Measurements from ENCODE around the gene NTN1. TPM values are rescaled to one million over a fixed set of nuclear protein-coding genes. Genes with fewer than 3 reads are reported as not detected.

NTN1 gene
- total RNA-seq, 1 donor: 0.81 TPM

DNA sequence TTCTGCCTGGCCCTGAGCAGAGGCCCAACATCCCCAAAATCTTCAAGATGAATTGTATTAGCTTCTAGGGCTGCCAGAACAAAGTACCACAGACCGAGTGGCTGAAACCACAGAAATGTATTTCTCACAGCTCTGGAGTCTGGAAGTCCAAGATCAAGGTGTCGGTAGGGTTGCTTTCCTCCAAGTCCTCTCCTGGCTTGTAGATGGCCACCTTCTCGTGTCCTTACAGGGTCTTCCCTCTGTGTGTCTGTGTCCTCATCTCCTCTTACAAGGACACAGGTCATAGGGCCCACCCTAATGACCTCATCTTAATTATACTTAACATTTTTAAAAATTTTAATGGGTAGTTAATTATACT is 215.7 kb downstream of the NTN1 start:
- no peak for DNase-seq (ENCODE audit: low read depth)
- TF ChIP-seq, protein P1, sequence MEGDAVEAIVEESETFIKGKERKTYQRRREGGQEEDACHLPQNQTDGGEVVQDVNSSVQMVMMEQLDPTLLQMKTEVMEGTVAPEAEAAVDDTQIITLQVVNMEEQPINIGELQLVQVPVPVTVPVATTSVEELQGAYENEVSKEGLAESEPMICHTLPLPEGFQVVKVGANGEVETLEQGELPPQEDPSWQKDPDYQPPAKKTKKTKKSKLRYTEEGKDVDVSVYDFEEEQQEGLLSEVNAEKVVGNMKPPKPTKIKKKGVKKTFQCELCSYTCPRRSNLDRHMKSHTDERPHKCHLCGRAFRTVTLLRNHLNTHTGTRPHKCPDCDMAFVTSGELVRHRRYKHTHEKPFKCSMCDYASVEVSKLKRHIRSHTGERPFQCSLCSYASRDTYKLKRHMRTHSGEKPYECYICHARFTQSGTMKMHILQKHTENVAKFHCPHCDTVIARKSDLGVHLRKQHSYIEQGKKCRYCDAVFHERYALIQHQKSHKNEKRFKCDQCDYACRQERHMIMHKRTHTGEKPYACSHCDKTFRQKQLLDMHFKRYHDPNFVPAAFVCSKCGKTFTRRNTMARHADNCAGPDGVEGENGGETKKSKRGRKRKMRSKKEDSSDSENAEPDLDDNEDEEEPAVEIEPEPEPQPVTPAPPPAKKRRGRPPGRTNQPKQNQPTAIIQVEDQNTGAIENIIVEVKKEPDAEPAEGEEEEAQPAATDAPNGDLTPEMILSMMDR (IDR thresholded peaks at IDR 0.05; ENCODE audit: insufficient read depth, low read length): no peak
- no peak overlapping the region for H3K4me3 ChIP-seq (ENCODE audit: low read depth, low read length)

DNA sequence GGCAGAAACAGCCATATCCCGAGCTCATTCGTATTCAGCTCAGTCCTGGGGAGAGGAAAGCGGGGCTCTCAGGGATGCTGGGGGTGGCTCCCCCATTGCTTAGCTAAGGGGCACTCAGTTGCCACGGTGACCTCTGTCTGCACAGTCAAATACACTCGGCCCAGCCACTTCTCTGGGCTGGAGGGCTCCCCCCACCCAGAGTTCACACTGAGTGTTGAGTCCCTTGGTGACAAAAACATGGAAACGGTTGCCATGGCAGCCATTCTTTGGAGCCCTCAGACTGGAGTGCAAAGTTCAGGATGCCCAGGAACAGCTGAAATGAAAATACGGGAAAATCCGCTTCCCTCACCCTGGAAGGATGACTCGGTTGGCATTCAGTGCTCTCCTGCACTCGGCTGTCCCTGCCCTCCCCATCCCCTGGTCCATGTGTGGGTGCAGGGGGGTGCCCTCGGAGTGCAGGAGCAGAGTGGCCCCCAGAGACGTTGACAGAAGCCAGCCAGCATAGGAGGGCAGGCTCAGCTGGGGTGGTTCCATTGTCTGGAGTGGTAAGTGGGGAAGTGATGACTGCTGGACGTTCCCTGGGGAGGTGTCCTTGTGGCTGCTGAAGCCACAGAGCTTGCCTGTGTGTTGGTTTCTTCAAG is 216.5 kb downstream of the NTN1 start:
- TF ChIP-seq, protein P1 (IDR thresholded peaks at IDR 0.05; ENCODE audit: insufficient read depth, low read length): no peak
- DNase-seq (ENCODE audit: low read depth): no peak
- H3K4me3 ChIP-seq (ENCODE audit: low read depth, low read length): no peak overlapping the region

DNA sequence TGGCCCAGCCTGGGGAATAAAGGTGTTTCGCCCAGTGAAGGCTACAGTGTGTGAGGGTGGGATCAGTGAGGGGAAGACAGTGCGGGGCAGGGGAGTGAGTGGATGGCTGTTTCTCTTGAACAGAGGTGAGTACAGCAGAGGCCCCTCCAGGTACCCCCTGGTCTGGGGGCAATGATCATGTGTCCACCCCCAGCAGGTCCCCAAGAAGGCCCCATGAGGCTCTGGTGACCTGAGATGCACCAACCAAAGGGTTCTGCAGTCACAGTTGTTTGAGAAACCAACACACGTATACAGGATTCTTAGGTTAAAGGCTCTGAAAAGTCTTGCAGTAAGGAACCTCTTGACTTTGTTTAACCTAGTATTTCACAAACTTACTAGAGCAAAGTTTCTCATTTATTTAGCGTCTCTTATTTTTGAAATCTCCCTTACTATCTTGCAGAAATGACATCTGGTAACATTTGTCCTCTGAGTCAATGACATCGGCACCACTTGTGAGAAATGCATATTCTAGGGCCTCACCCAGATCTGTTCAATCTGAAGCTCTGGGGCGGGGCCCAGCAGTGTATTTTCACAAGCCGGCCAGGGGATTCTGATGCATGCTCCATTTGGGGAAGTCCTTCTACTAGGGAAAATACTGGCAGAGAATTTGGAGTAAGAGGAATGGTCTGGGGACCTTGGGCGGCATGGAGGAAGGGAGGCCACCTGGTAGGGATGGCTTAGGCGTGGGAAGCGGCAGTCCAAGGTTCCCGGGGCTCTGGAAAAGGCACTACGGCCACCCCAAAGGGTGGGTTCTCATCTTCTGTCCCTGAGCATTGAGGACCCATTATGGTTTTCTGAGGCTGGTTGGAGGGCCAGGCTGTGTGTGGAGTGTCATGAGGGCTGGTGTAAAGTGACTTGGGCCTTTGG is 217.3 kb downstream of the NTN1 start:
- no peak overlapping the region for H3K4me3 ChIP-seq (ENCODE audit: low read depth, low read length)
- no peak for DNase-seq (ENCODE audit: low read depth)
- TF ChIP-seq, protein P1 (IDR thresholded peaks at IDR 0.05; ENCODE audit: insufficient read depth, low read length): no peak

DNA sequence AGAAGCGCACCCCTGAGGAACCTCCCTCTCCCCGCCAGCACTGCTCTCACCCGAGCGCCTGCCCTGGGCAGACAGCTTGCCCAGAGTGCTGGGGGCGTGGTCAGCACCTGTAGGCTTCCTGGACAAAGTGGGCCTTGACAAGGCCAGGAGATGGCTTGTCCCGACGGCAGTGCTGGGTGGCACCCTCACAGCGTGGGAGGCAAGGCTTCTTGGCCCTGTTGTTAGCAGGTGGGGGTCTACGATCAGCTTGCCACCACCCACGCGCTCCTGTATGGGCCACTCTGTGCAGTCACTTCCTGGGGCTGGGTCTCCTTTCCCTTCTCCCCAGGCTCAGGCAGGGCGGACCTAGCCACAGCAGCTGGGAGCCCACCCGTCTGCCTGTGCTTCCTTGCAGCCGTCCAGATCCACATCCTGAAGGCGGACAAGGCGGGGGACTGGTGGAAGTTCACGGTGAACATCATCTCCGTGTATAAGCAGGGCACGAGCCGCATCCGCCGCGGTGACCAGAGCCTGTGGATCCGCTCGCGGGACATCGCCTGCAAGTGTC is 218.0 kb downstream of the NTN1 start:
- no peak for DNase-seq (ENCODE audit: low read depth)
- TF ChIP-seq, protein P1 (IDR thresholded peaks at IDR 0.05; ENCODE audit: insufficient read depth, low read length): no peak
- H3K4me3 ChIP-seq (ENCODE audit: low read depth, low read length): peak overlapping the region; percentile 48

DNA sequence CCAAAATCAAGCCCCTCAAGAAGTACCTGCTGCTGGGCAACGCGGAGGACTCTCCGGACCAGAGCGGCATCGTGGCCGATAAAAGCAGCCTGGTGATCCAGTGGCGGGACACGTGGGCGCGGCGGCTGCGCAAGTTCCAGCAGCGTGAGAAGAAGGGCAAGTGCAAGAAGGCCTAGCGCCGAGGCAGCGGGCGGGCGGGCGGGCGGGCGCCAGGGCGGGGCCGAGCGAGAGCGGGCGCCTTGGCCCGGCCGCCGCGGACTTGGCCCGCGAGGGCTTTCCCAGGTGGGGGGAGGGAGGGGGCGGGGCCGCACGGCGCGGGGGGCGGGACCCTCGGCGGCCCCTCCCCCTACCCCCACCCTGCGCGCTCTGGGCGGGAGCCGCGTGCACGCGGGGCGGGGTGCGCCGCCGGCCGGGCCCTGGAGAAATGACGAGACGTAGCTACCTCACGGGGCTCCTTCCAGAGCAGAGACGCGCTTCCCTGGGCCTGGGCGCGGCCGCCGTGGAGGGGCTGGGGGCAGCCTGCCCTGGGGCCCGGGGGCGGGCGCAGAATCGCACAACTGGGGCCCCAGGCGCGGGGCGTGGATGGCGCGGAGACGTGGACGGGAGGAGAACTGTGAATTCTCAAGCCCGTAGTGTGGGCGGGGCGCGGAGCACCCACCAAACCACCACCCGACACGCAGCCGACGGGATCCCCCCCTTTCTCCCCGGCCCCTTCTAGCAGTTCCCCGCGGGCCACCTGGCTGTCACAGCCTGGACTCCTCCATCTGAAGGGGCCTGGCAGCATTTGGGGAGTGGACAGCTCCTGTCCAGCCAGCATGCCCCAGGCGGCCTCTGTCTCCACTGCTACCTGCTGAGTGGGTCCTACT is 218.7 kb downstream of the NTN1 start:
- TF ChIP-seq, protein P1 (IDR thresholded peaks at IDR 0.05; ENCODE audit: insufficient read depth, low read length): no peak
- H3K4me3 ChIP-seq (ENCODE audit: low read depth, low read length): peak overlapping the region; percentile 54
- DNase-seq (ENCODE audit: low read depth): peak; percentile 53

DNA sequence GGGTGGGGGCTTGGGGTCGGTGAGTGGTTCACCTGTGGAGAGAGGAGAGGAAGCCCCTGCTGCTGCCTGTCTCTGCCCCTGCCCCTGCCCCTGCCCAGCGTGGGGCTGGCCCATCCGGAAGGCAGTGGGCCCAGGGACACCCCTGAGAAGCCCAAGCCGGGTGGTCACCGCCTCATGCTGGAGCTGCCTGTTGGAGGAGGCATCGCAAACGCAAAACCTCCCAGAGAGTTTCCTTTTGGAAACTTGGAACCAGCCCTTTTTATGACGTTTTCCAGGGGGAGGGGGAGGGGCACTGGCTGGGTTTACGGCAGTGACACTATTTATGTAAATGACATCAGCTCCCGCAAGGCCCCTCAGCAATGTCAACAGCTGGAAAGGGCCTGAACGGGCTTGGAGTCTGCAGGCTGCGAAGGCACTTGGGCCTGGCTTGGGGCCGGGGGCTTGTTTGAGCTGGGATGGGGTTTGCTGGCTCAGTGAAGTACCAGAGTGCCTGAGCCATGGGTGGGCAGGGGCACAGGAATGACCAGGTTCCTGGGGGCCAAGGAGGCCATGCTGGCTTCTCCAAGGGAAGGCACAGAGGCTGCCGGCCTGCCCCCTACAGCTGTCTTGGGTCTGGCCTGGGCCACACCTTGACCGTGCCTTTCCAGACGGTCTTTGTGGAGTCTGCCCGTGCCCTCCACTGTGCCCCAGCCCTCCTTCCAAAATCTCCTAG is 219.5 kb downstream of the NTN1 start:
- TF ChIP-seq, protein P1 (IDR thresholded peaks at IDR 0.05; ENCODE audit: insufficient read depth, low read length): no peak
- H3K4me3 ChIP-seq (ENCODE audit: low read depth, low read length): peak overlapping the region; percentile 54
- DNase-seq (ENCODE audit: low read depth): peak; percentile 65
